H1 (cell line): ENCODE measurements around the gene TNN. TPM values are rescaled to one million over a fixed set of nuclear protein-coding genes. Genes with fewer than 3 reads are reported as not detected.
"Not testable (repeated sequence)": the region's sequence is repeated elsewhere in the genome, so short reads cannot be mapped to it uniquely, and the experiment has no call there.

ENCODE experiments used
- CTCF ChIA-PET: fragments of 300-600 bp; sonication (Branson Sonifier 250); formaldehyde crosslinking; loops from one replicate; lab custom pipeline; 2021; ENCODE audit not compliant: partially characterized antibody; lab: Charles Lee
- POLR2A ChIA-PET: fragments of 300-600 bp; sonication (Branson Sonifier 250); formaldehyde crosslinking; loops from one replicate; lab custom pipeline; 2021; ENCODE audit warnings: inconsistent platforms; ENCODE audit not compliant: partially characterized antibody; lab: Charles Lee
- DNase-seq, 2 experiments: peaks; one replicate each; pipeline versions ENCODE4 v3.0.0 to v3.0.0-alpha.2; 2010 to 2022; ENCODE audit warnings: low spot score in 2 of 2, low read depth in 1 of 2, mixed read lengths in 1 of 2
- FAIRE-seq: peaks from 2 replicates; lab custom pipeline; 2011; peaks lifted over from hg19 to GRCh38; lab: Jason Lieb, UNC
- H2AFZ ChIP-seq: 2 replicates; pipeline ENCODE4 v1.8.1; 2012; ENCODE audit warnings: low read length, inconsistent platforms
- H2AK5ac ChIP-seq: 2 replicates; pipeline ENCODE4 v1.6.1; 2013; ENCODE audit warnings: low read depth, low read length
- H2BK120ac ChIP-seq: replicated peaks from 2 replicates; pipeline ENCODE3; 2013; ENCODE audit warnings: low read depth, low read length, inconsistent platforms
- H2BK12ac ChIP-seq: 2 replicates; pipeline ENCODE4 v1.6.1; 2013; ENCODE audit warnings: low read depth, low read length
- H2BK15ac ChIP-seq: 2 replicates; pipeline ENCODE4 v1.6.1; 2013; ENCODE audit warnings: low read length
- H2BK20ac ChIP-seq: 2 replicates; pipeline ENCODE4 v1.6.1; 2013; ENCODE audit warnings: low read length
- H2BK5ac ChIP-seq: 2 replicates; pipeline ENCODE4 v1.6.1; 2013; ENCODE audit warnings: low read depth, low read length
- H3K14ac ChIP-seq: 2 replicates; pipeline ENCODE4 v1.6.1; 2013; ENCODE audit warnings: inconsistent platforms; ENCODE audit not compliant: insufficient read length
- H3K18ac ChIP-seq: 2 replicates; pipeline ENCODE4 v1.6.1; 2013; ENCODE audit warnings: low read length; ENCODE audit errors: extremely low read depth
- H3K23ac ChIP-seq: 2 replicates; pipeline ENCODE4 v1.6.1; 2013; ENCODE audit warnings: inconsistent platforms; ENCODE audit not compliant: insufficient read length
- H3K23me2 ChIP-seq: 2 replicates; pipeline ENCODE4 v1.6.1; 2013; ENCODE audit warnings: low read depth, low read length
- H3K27ac ChIP-seq: 2 replicates; pipeline ENCODE4 v1.6.1; 2011; ENCODE audit warnings: low read depth, low read length, inconsistent platforms
- H3K27me3 ChIP-seq, 4 experiments: replicated peaks in 1 of 4; 1 replicate in 1 of 4; 2 replicates in 3 of 4; pipeline versions ENCODE4 v1.6.1 to v1.8.1; 2011 to 2013; ENCODE audit warnings: low read length in 3 of 4, mild to moderate bottlenecking in 3 of 4, inconsistent platforms in 2 of 4, mixed read lengths in 2 of 4, moderate library complexity in 1 of 4; ENCODE audit not compliant: control insufficient read depth in 3 of 4, insufficient read depth in 3 of 4; ENCODE audit errors: extremely low read depth in 1 of 4
- H3K36me3 ChIP-seq, 4 experiments: 2 replicates each; pipeline versions ENCODE4 v1.6.1 to v1.8.1; 2011 to 2013; ENCODE audit warnings: mild to moderate bottlenecking in 4 of 4, low read length in 3 of 4, moderate library complexity in 2 of 4, control low read depth in 1 of 4, inconsistent platforms in 1 of 4; ENCODE audit not compliant: insufficient read depth in 4 of 4, control insufficient read depth in 2 of 4
- H3K4ac ChIP-seq: replicated peaks from 2 replicates; pipeline ENCODE3; 2013; ENCODE audit warnings: low read length, low read depth, mixed read lengths, inconsistent platforms; ENCODE audit not compliant: insufficient read length
- H3K4me1 ChIP-seq, 4 experiments: replicated peaks in 1 of 4; 1 replicate in 1 of 4; 2 replicates in 3 of 4; pipeline versions ENCODE4 v1.6.1 to v1.8.1; 2011 to 2013; ENCODE audit warnings: low read length in 3 of 4, inconsistent platforms in 2 of 4, mixed read lengths in 1 of 4; ENCODE audit not compliant: insufficient read depth in 4 of 4, control insufficient read depth in 3 of 4
- H3K4me2 ChIP-seq, 2 experiments: 2 replicates each; pipeline versions ENCODE4 v1.6.1 to v1.8.1; 2011 to 2013; ENCODE audit warnings: low read depth in 2 of 2, low read length in 2 of 2, control low read depth in 1 of 2, inconsistent platforms in 1 of 2, mild to moderate bottlenecking in 1 of 2; ENCODE audit not compliant: insufficient read depth in 1 of 2
- H3K4me3 ChIP-seq, 4 experiments: fragments of 200-600, 300-600 bp in 1 of 4; sonication (generic), shearing (Covaris generic), sonication (Bioruptor Twin) in 1 of 4; 2 replicates each; pipeline versions ENCODE4 v1.5.1 to v1.8.1; 2011 to 2016; ENCODE audit warnings: low read length in 4 of 4, low read depth in 3 of 4, control low read depth in 2 of 4, inconsistent platforms in 2 of 4, mild to moderate bottlenecking in 2 of 4, mixed read lengths in 1 of 4, moderate library complexity in 1 of 4; ENCODE audit not compliant: insufficient read depth in 2 of 4; ENCODE audit errors: extremely low read depth in 1 of 4
- H3K56ac ChIP-seq: replicated peaks from 2 replicates; pipeline ENCODE3; 2013; ENCODE audit warnings: low read depth, mild to moderate bottlenecking, mixed read lengths, low read length, inconsistent platforms; ENCODE audit not compliant: insufficient read length
- H3K79me1 ChIP-seq: 2 replicates; pipeline ENCODE4 v1.6.1; 2013; ENCODE audit warnings: low read depth, low read length, control low read depth
- H3K79me2 ChIP-seq, 2 experiments: 2 replicates each; pipeline versions ENCODE4 v1.6.1 to v1.8.1; 2012 to 2013; ENCODE audit warnings: low read length in 2 of 2, mild to moderate bottlenecking in 2 of 2, inconsistent platforms in 1 of 2; ENCODE audit not compliant: insufficient read depth in 2 of 2, control insufficient read depth in 1 of 2
- H3K9ac ChIP-seq, 4 experiments: replicated peaks in 1 of 4; 1 replicate in 1 of 4; 2 replicates in 3 of 4; pipeline versions ENCODE4 v1.6.1 to v1.8.1; 2011 to 2013; ENCODE audit warnings: low read depth in 3 of 4, low read length in 3 of 4, control low read depth in 2 of 4, mild to moderate bottlenecking in 2 of 4, moderate library complexity in 2 of 4, inconsistent platforms in 1 of 4; ENCODE audit errors: extremely low read depth in 1 of 4
- H3K9me3 ChIP-seq, 2 experiments: 2 replicates each; pipeline versions ENCODE4 v1.6.1 to v1.8.1; 2012 to 2013; ENCODE audit warnings: mild to moderate bottlenecking in 2 of 2, moderate library complexity in 2 of 2, control low read depth in 1 of 2, inconsistent platforms in 1 of 2, low read depth in 1 of 2, low read length in 1 of 2, mixed read lengths in 1 of 2; ENCODE audit not compliant: insufficient read depth in 2 of 2
- H4K20me1 ChIP-seq, 2 experiments: replicated peaks in 1 of 2; 2 replicates each; pipeline versions ENCODE3 to v1.8.1; 2011 to 2013; ENCODE audit warnings: inconsistent platforms in 2 of 2, low read length in 2 of 2, mild to moderate bottlenecking in 1 of 2; ENCODE audit not compliant: insufficient read depth in 2 of 2, control insufficient read depth in 1 of 2
- H4K5ac ChIP-seq: 2 replicates; pipeline ENCODE4 v1.6.1; 2013; ENCODE audit warnings: low read length, low read depth, mixed read lengths, inconsistent platforms; ENCODE audit not compliant: insufficient read length
- H4K8ac ChIP-seq: 2 replicates; pipeline ENCODE4 v1.8.0; 2013; ENCODE audit warnings: mild to moderate bottlenecking, moderate library complexity, low read length, inconsistent platforms; ENCODE audit not compliant: insufficient read depth; ENCODE audit errors: extremely low read depth
- H4K91ac ChIP-seq: replicated peaks from 2 replicates; pipeline ENCODE3; 2013; ENCODE audit warnings: low read length, mixed read lengths, inconsistent platforms; ENCODE audit not compliant: insufficient read length
- WGBS, 2 experiments: shearing (Covaris generic) in 1 of 2; methylation state at CpG; one replicate each; pipeline versions ENCODE4 v1.1.6 to v1.1.7; 2013 to 2015; ENCODE audit warnings: low lambda C conversion rate in 2 of 2, mixed read lengths in 2 of 2, inconsistent platforms in 1 of 2, low coverage in 1 of 2, missing lambda C conversion rate in 1 of 2; ENCODE audit not compliant: insufficient replicate concordance in 2 of 2, insufficient coverage in 1 of 2, insufficient read length in 1 of 2; ENCODE audit errors: extremely low coverage in 1 of 2, missing lambda C conversion rate in 1 of 2; 5-methylcytosine and 5-hydroxymethylcytosine counted together
- polyA plus RNA-seq, 7 experiments: library from polyadenylated mRNA; depleted of rRNA in 3 of 7; stranded (reverse) in 5 of 7; unstranded in 2 of 7; fragments of >200 nt in 5 of 7; fragments of 200-250 nt in 2 of 7; gene quantifications; 1 replicate in 5 of 7; 2 replicates in 1 of 7; 4 replicates in 1 of 7; pipeline versions ENCODE4 v1.2.1 to v1.2.3, GENCODE V29; 2011 to 2013; ENCODE audit warnings: missing spikeins in 2 of 7, mixed read lengths in 2 of 7
- total RNA-seq: library from RNA; stranded (reverse); fragmentation: NEBNext Ultra II Directional; extraction: Animal tissue kit (Norgen Biotek cat#: 25700); gene quantifications from 2 replicates; pipeline ENCODE4 v1.2.1, GENCODE V29; 2021

The TNN gene
- total and polyA plus RNA-seq, 2 of the 8 experiments (the other 6 are each of a cell fraction or from before 2014, with no cell fraction given) = 0.21 to 0.30 TPM

GRCh38 chr1:175102166-175102565 lies 34.5 kb downstream of the TNN start:
- H2AFZ ChIP-seq, H4K5ac ChIP-seq: not testable (repeated sequence)

GRCh38 chr1:175106536-175106935 lies 38.9 kb downstream of the TNN start:
- H3K23ac ChIP-seq, H3K27me3 ChIP-seq, H2BK5ac ChIP-seq, H3K23me2 ChIP-seq, H3K9ac ChIP-seq, FAIRE-seq, H2BK20ac ChIP-seq, H3K18ac ChIP-seq, H3K4me2 ChIP-seq, POLR2A ChIA-PET, DNase-seq, H3K4ac ChIP-seq, H2BK120ac ChIP-seq, CTCF ChIA-PET, H3K56ac ChIP-seq, H3K4me1 ChIP-seq, H3K14ac ChIP-seq, H3K27ac ChIP-seq, H2BK12ac ChIP-seq, H3K79me1 ChIP-seq, H2BK15ac ChIP-seq, H3K36me3 ChIP-seq, H3K79me2 ChIP-seq, H4K5ac ChIP-seq, H4K20me1 ChIP-seq, H2AK5ac ChIP-seq, H3K9me3 ChIP-seq, H4K91ac ChIP-seq, H4K8ac ChIP-seq, H3K4me3 ChIP-seq, H2AFZ ChIP-seq: not testable (repeated sequence)
- WGBS, 2 experiments = 92% methylated on average over 12 of the region's 15 CpGs; no CpG with 5 or more reads in 1 of the 2 experiments

More at GRCh38 chr1:175102166-175102565, 34.5 kb downstream of the TNN start:
- DNase-seq, CTCF ChIA-PET, H3K36me3 ChIP-seq, H2BK20ac ChIP-seq, H2BK12ac ChIP-seq, H3K18ac ChIP-seq, H3K23ac ChIP-seq, H2BK120ac ChIP-seq, H3K79me2 ChIP-seq, H2BK5ac ChIP-seq, H3K79me1 ChIP-seq, H4K8ac ChIP-seq, FAIRE-seq, H3K9ac ChIP-seq, H3K4ac ChIP-seq, H3K56ac ChIP-seq, H2BK15ac ChIP-seq, H2AK5ac ChIP-seq, H4K20me1 ChIP-seq, H3K4me1 ChIP-seq, POLR2A ChIA-PET, H3K4me3 ChIP-seq, H3K4me2 ChIP-seq, H3K27me3 ChIP-seq, H3K14ac ChIP-seq, H3K27ac ChIP-seq, H3K23me2 ChIP-seq, H4K91ac ChIP-seq, H3K9me3 ChIP-seq: not testable (repeated sequence)
- WGBS, 2 experiments = 91% methylated on average over 16 of the region's 21 CpGs; no CpG with 5 or more reads in 1 of the 2 experiments
